Measurements from ENCODE around the gene SPDEF. TPM values are rescaled to one million over a fixed set of nuclear protein-coding genes. Genes with fewer than 3 reads are reported as not detected.

The SPDEF gene
- total RNA-seq, 1 donor from 2014 or later = 5.0 TPM

DNA sequence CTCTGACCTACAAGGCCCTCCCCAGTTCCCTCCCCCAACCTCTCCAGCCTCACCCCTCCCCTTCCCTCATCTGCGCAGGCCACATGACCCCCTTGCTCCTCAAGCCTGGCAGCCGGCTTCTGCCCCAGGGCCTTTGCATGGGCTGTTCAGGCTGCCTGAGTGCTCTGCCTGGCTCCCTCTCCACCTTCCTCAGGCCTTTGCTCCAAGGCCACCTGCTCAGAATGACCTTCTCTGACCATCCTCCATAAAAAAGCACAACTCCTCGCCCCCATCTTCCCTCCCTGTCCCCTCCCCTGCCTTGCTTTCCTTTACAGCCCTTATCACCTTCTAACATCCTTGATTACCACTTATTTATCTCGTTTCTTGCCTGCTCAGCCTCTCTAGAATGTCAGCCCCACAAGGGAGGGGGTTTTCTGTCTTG, 38.7 kb downstream of the SPDEF start:
- H3K36me3 ChIP-seq (ENCODE audit: control insufficient read depth, insufficient read depth, low read length) = no peaks in the 10 kb centered on the region
- H3K27me3 ChIP-seq (ENCODE audit: control insufficient read depth, insufficient read depth, low read length) = peaks cover 9% of the 10 kb centered on the region
- TF ChIP-seq, protein P1, sequence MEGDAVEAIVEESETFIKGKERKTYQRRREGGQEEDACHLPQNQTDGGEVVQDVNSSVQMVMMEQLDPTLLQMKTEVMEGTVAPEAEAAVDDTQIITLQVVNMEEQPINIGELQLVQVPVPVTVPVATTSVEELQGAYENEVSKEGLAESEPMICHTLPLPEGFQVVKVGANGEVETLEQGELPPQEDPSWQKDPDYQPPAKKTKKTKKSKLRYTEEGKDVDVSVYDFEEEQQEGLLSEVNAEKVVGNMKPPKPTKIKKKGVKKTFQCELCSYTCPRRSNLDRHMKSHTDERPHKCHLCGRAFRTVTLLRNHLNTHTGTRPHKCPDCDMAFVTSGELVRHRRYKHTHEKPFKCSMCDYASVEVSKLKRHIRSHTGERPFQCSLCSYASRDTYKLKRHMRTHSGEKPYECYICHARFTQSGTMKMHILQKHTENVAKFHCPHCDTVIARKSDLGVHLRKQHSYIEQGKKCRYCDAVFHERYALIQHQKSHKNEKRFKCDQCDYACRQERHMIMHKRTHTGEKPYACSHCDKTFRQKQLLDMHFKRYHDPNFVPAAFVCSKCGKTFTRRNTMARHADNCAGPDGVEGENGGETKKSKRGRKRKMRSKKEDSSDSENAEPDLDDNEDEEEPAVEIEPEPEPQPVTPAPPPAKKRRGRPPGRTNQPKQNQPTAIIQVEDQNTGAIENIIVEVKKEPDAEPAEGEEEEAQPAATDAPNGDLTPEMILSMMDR (IDR thresholded peaks at IDR 0.05; ENCODE audit: insufficient read depth, low read length, severe bottlenecking) = no peak
- H3K4me3 ChIP-seq (ENCODE audit: low read depth, low read length) = no peak overlapping the region
- DNase-seq (ENCODE audit: low read depth) (no peak), FAIRE-seq (no peak)

DNA sequence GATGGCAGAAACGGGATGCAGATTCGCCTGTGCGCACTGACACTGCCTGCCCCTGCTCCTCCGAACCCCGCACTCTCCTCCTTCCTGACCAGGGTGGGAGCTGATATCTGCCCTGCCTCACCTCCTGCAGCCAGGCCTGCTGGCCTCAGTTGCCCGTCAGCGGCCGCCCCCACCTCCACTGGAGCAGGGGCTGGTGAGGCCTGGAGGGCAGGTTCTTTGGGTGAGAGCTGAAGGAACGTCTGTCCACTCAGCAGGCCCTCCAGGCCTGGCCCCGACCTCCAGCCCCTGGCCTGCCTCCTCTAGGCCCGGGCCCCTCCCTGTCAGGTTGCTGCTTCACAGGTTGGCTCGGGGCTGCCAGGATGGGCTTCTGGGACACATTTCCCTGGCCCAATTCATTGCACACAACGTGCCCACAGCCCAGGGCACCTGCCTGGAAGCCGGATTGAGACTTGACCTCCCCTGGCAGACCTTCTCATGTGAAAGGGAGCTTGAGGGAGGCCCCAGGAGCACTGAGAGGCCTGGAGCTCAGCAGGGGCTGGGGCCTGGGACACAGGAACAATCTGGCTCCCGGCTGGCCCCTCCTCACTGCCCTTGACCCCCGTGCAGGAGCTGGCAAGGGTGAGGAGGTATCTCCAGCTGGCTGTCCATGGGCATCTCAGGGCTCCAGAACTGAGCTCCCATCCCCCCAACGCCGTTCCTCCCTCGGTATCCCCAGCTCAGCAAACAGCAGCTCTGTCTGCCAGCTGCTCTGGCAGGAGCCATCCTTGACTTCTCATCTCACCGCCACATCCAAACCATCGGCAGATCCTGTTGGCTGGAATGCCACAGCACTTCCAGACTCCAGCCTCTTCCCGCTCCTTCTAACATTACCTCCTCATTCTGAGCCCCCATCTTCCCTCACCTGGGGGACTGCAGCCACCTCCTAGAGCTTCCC, 39.5 kb downstream of the SPDEF start:
- Histone ChIP-seq H3K4me3 (ENCODE audit: low read depth, low read length) (no peak overlapping the region), H3K36me3 (ENCODE audit: control insufficient read depth, insufficient read depth, low read length) (no peaks in the 10 kb centered on the region), H3K27me3 (ENCODE audit: control insufficient read depth, insufficient read depth, low read length) (peaks cover 9% of the 10 kb centered on the region)
- DNase-seq (ENCODE audit: low read depth) = no peak
- TF ChIP-seq, protein P1 (IDR thresholded peaks at IDR 0.05; ENCODE audit: insufficient read depth, low read length, severe bottlenecking) = no peak
- FAIRE-seq = no peak

DNA sequence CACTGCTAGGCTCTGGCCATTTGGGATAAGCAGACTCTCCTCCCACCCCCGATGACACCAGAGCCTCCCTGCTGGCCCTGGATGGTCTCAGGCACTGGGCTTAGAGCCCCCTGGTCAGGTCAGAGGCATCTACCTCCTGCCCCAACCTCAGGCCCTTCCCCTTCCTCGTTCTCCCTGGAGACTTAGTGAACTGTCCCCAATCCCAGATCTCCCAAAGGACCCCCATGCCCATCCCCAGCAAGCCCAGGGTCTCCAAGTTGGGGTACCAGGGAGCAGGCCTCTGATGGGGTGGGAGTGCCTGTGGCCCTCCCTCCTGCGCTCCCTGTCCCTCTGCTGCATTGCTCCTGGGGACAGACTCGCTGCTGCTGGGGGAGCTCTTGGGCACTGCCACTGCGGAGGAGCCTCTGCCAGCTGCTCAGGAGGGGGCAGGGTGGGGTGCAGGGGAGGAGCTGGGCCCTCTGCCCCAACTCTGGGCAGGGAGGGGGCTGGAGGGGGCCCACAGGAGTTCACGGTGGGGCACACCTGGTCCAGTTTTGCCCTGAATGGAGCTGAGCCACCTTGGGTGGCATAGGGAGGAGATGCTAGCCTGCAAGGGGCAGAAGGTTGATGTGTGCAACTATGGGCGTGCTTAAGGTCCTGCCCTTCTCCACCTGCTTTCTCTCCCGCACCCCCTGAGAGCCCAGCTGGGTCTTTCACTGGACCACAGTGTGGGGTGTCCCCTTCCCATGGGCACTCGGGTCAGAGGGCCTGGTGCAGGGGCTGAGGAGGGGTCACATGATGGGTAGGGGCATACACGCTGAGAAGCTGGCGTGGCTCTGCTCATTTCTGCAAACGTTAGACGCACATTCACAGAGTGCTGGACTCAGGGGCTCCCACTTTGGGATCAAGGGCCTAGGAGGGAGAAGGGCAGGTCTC, 40.4 kb downstream of the SPDEF start:
- Histone ChIP-seq H3K4me3 (ENCODE audit: low read depth, low read length) (no peak overlapping the region), H3K27me3 (ENCODE audit: control insufficient read depth, insufficient read depth, low read length) (peaks cover 9% of the 10 kb centered on the region), H3K36me3 (ENCODE audit: control insufficient read depth, insufficient read depth, low read length) (no peaks in the 10 kb centered on the region)
- FAIRE-seq (no peak), DNase-seq (ENCODE audit: low read depth) (no peak)
- TF ChIP-seq, protein P1 (IDR thresholded peaks at IDR 0.05; ENCODE audit: insufficient read depth, low read length, severe bottlenecking) = no peak

DNA sequence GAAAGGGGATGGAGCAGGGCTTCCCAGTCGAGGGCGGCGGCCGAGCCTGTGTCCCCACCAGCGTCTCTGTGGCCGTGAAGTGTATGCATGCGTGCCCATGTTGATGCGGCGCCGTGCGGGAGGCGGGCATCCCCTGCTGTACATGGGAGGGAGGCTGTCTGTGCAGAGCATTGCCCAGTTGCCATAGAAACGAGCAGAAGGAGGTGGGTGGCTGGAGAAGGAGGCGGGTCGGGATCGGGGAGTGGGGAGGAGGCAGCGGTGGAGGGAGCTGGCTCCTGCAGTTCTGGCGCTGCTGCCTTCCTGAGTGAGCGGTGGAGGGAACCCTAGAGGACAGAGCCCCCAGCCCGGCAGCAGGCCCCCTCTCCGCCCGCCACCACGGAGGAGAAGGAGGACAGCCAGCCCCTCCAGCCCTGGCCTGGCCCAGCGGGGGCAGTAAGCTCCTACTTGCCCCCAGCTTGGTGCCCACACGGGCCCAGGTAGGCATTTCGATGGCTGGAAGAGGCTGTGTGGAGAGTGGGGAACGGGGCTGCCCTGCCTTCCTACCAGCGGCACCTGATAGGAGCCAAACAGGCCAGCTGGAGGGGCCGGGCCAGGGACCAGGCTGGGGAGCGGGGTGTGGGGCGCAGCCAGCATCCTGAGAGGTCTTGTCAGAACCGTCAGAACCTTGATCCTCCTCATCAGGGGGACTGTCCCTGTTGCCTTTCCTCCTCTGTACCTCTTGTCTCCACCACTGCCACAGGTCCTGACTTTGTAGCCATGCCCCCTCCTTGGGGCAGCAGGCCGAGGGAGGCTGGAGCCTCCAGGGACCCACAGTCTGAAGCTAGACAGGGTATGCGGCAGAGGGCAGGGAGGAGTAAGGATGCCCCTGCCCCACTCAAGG, 41.3 kb downstream of the SPDEF start:
- TF ChIP-seq, protein P1 (IDR thresholded peaks at IDR 0.05; ENCODE audit: insufficient read depth, low read length, severe bottlenecking) = no peak
- Histone ChIP-seq H3K36me3 (ENCODE audit: control insufficient read depth, insufficient read depth, low read length) (no peaks in the 10 kb centered on the region), H3K27me3 (ENCODE audit: control insufficient read depth, insufficient read depth, low read length) (peaks cover 9% of the 10 kb centered on the region), H3K4me3 (ENCODE audit: low read depth, low read length) (no peak overlapping the region)
- DNase-seq (ENCODE audit: low read depth) (no peak), FAIRE-seq (no peak)

DNA sequence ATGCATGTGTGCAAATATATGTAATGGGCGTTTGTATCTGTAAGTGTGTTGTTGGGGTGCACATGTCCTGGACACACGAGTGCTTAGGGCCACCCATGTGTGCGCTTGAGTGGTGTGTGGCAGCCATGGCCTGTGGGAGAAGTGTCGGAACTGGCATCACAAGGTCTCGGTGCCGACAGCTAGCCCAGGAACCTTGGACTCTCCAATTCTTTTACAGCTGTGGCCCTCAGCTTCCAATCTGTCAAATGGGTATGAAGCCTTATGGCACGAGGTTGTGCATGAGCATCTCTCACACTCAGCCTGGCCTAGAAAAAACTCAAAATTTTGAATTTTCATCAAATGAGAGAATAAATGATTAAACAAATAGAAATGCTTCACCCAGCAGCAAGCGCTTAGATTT, 42.0 kb downstream of the SPDEF start:
- H3K4me3 ChIP-seq (ENCODE audit: low read depth, low read length) = no peak overlapping the region
- TF ChIP-seq, protein P1 (IDR thresholded peaks at IDR 0.05; ENCODE audit: insufficient read depth, low read length, severe bottlenecking) = no peak
- H3K36me3 ChIP-seq (ENCODE audit: control insufficient read depth, insufficient read depth, low read length) = no peaks in the 10 kb centered on the region
- FAIRE-seq (no peak), DNase-seq (ENCODE audit: low read depth) (no peak)
- peaks cover 9% of the 10 kb centered on the region for H3K27me3 ChIP-seq (ENCODE audit: control insufficient read depth, insufficient read depth, low read length)

Data from bronchial epithelial cell (primary cell).